GM23248 (cell line): Measurements from ENCODE around the gene TEX13B.

Experiments
- EZH2 ChIP-seq: fragments of 200-600 bp; sonication (generic); IDR thresholded peaks from 2 replicates; pipeline ENCODE4 v1.6.1; 2018; ENCODE audit warnings: antibody characterized with exemption, mild to moderate bottlenecking; ENCODE audit not compliant: insufficient read depth, poor library complexity, severe bottlenecking
- EZH2phosphoT487 ChIP-seq: fragments of 200-600 bp; sonication (generic); IDR thresholded peaks from 2 replicates; pipeline ENCODE4 v1.6.1; 2018; ENCODE audit warnings: antibody characterized with exemption, moderate library complexity, mild to moderate bottlenecking, low read depth; ENCODE audit not compliant: insufficient read depth

- TF ChIP-seq EZH2 (no peak), EZH2phosphoT487 (no peak)
Measured at GRCh38 chrX:108018656-108019381, 36.6 kb upstream of the TEX13B start.
